ENCODE measurements around the gene RNLS.

The RNLS gene

GRCh38 chr10:88526501-88527105 is 56.5 kb downstream of the RNLS start:
- Histone ChIP-seq H3K27me3 (ENCODE audit: low read depth) (no peaks in the 10 kb centered on the region), H3K9me3 (no peaks in the 10 kb centered on the region), H3K4me1 (peaks cover 15% of the 10 kb centered on the region), H3K36me3 (replicated peaks) (no peaks in the 10 kb centered on the region), H3K4me3 (no peak overlapping the region)
- in situ Hi-C loops (cut with MboI; ENCODE audit: low sequenced_read_pairs), result loop anchor here (25.0 kb wide), 1 partner anchor 114 kb away; no protein-coding TSS in a partner anchor
- DNase-seq (ENCODE audit: low spot score in 2 of 2), result no peak

GRCh38 chr10:88525371-88526069 is 57.6 kb downstream of the RNLS start:
- in situ Hi-C loops (cut with MboI; ENCODE audit: low sequenced_read_pairs), result loop anchor here (25.0 kb wide), 1 partner anchor 113 kb away; no protein-coding TSS in a partner anchor

GRCh38 chr10:88523739-88524400 is 59.2 kb downstream of the RNLS start:
- DNase-seq (ENCODE audit: low spot score in 2 of 2), result no peak
- Histone ChIP-seq H3K4me1 (peaks cover 15% of the 10 kb centered on the region), H3K9me3 (no peaks in the 10 kb centered on the region), H3K36me3 (replicated peaks) (no peaks in the 10 kb centered on the region), H3K4me3 (no peak overlapping the region), H3K27me3 (ENCODE audit: low read depth) (no peaks in the 10 kb centered on the region)
- in situ Hi-C loops (cut with MboI; ENCODE audit: low sequenced_read_pairs), result no loop called here

More at GRCh38 chr10:88525371-88526069, 57.6 kb downstream of the RNLS start:
- no peak for DNase-seq (ENCODE audit: low spot score in 2 of 2)
- Histone ChIP-seq H3K9me3 (no peaks in the 10 kb centered on the region), H3K4me3 (no peak overlapping the region), H3K27me3 (ENCODE audit: low read depth) (no peaks in the 10 kb centered on the region), H3K4me1 (peaks cover 15% of the 10 kb centered on the region), H3K36me3 (replicated peaks) (no peaks in the 10 kb centered on the region)

- no peaks in the 10 kb centered on the region for H3K9me3 ChIP-seq
- H3K36me3 ChIP-seq (replicated peaks), result no peaks in the 10 kb centered on the region
- no peak for DNase-seq (ENCODE audit: low spot score in 2 of 2)
- in situ Hi-C loops (cut with MboI; ENCODE audit: low sequenced_read_pairs), result no loop called here
- H3K27me3 ChIP-seq (ENCODE audit: low read depth), result no peaks in the 10 kb centered on the region
- H3K4me3 ChIP-seq, result no peak overlapping the region
- peaks cover 15% of the 10 kb centered on the region for H3K4me1 ChIP-seq
Measured at GRCh38 chr10:88522715-88523114, 60.4 kb downstream of the RNLS start.

- Histone ChIP-seq H3K27me3 (ENCODE audit: low read depth) (no peaks in the 10 kb centered on the region), H3K36me3 (replicated peaks) (no peaks in the 10 kb centered on the region), H3K9me3 (no peaks in the 10 kb centered on the region), H3K4me1 (peaks cover 15% of the 10 kb centered on the region), H3K4me3 (no peak overlapping the region)
- in situ Hi-C loops (cut with MboI; ENCODE audit: low sequenced_read_pairs), result no loop called here
- no peak for DNase-seq (ENCODE audit: low spot score in 2 of 2)
Measured at GRCh38 chr10:88521791-88522190, 61.3 kb downstream of the RNLS start.

GRCh38 chr10:88515235-88515634 is 67.9 kb downstream of the RNLS start:
- Histone ChIP-seq H3K9me3 (no peaks in the 10 kb centered on the region), H3K4me3 (no peak overlapping the region), H3K27me3 (ENCODE audit: low read depth) (no peaks in the 10 kb centered on the region), H3K4me1 (no peaks in the 10 kb centered on the region), H3K36me3 (replicated peaks) (no peaks in the 10 kb centered on the region)
- in situ Hi-C loops (cut with MboI; ENCODE audit: low sequenced_read_pairs), result no loop called here
- no peak for DNase-seq (ENCODE audit: low spot score in 2 of 2)

GRCh38 chr10:88512599-88512998 is 70.5 kb downstream of the RNLS start:
- Histone ChIP-seq H3K4me1 (peaks cover 7% of the 10 kb centered on the region), H3K27me3 (ENCODE audit: low read depth) (no peaks in the 10 kb centered on the region), H3K4me3 (no peak overlapping the region), H3K36me3 (replicated peaks) (no peaks in the 10 kb centered on the region), H3K9me3 (no peaks in the 10 kb centered on the region)
- no peak for DNase-seq (ENCODE audit: low spot score in 2 of 2)
- in situ Hi-C loops (cut with MboI; ENCODE audit: low sequenced_read_pairs), result no loop called here

- Histone ChIP-seq H3K36me3 (replicated peaks) (no peaks in the 10 kb centered on the region), H3K9me3 (no peaks in the 10 kb centered on the region), H3K27me3 (ENCODE audit: low read depth) (no peaks in the 10 kb centered on the region), H3K4me3 (no peak overlapping the region), H3K4me1 (peaks cover 13% of the 10 kb centered on the region)
- DNase-seq (ENCODE audit: low spot score in 2 of 2), result no peak
- in situ Hi-C loops (cut with MboI; ENCODE audit: low sequenced_read_pairs), result no loop called here
Measured at GRCh38 chr10:88508796-88509195, 74.3 kb downstream of the RNLS start.

GRCh38 chr10:88507826-88508453 is 75.2 kb downstream of the RNLS start:
- in situ Hi-C loops (cut with MboI; ENCODE audit: low sequenced_read_pairs), result no loop called here
- H3K4me3 ChIP-seq, result no peak overlapping the region
- no peaks in the 10 kb centered on the region for H3K36me3 ChIP-seq (replicated peaks)
- H3K9me3 ChIP-seq, result no peaks in the 10 kb centered on the region
- no peak for DNase-seq (ENCODE audit: low spot score in 2 of 2)
- H3K4me1 ChIP-seq, result peaks cover 13% of the 10 kb centered on the region
- H3K27me3 ChIP-seq (ENCODE audit: low read depth), result no peaks in the 10 kb centered on the region

GRCh38 chr10:88507404-88507803 is 75.7 kb downstream of the RNLS start:
- no peaks in the 10 kb centered on the region for H3K9me3 ChIP-seq
- H3K27me3 ChIP-seq (ENCODE audit: low read depth), result no peaks in the 10 kb centered on the region
- peaks cover 13% of the 10 kb centered on the region for H3K4me1 ChIP-seq
- in situ Hi-C loops (cut with MboI; ENCODE audit: low sequenced_read_pairs), result no loop called here
- H3K36me3 ChIP-seq (replicated peaks), result no peaks in the 10 kb centered on the region
- no peak overlapping the region for H3K4me3 ChIP-seq
- DNase-seq (ENCODE audit: low spot score in 2 of 2), result peak in 1 of 2 experiments; percentile 84

GRCh38 chr10:88505680-88506215 is 77.4 kb downstream of the RNLS start:
- in situ Hi-C loops (cut with MboI; ENCODE audit: low sequenced_read_pairs), result no loop called here
- Histone ChIP-seq H3K4me1 (peaks cover 13% of the 10 kb centered on the region), H3K27me3 (ENCODE audit: low read depth) (no peaks in the 10 kb centered on the region), H3K36me3 (replicated peaks) (no peaks in the 10 kb centered on the region), H3K4me3 (no peak overlapping the region), H3K9me3 (no peaks in the 10 kb centered on the region)
- DNase-seq (ENCODE audit: low spot score in 2 of 2), result no peak

- peaks cover 13% of the 10 kb centered on the region for H3K4me1 ChIP-seq
- H3K36me3 ChIP-seq (replicated peaks), result no peaks in the 10 kb centered on the region
- no peak overlapping the region for H3K4me3 ChIP-seq
- DNase-seq (ENCODE audit: low spot score in 2 of 2), result no peak
- in situ Hi-C loops (cut with MboI; ENCODE audit: low sequenced_read_pairs), result no loop called here
- H3K27me3 ChIP-seq (ENCODE audit: low read depth), result no peaks in the 10 kb centered on the region
- no peaks in the 10 kb centered on the region for H3K9me3 ChIP-seq
Measured at GRCh38 chr10:88505265-88505664, 77.9 kb downstream of the RNLS start.

GRCh38 chr10:88500656-88501055 is 82.5 kb downstream of the RNLS start:
- no peaks in the 10 kb centered on the region for H3K36me3 ChIP-seq (replicated peaks)
- DNase-seq (ENCODE audit: low spot score in 2 of 2), result no peak
- H3K27me3 ChIP-seq (ENCODE audit: low read depth), result no peaks in the 10 kb centered on the region
- no peak overlapping the region for H3K4me3 ChIP-seq
- H3K9me3 ChIP-seq, result no peaks in the 10 kb centered on the region
- in situ Hi-C loops (cut with MboI; ENCODE audit: low sequenced_read_pairs), result no loop called here
- H3K4me1 ChIP-seq, result peaks cover 13% of the 10 kb centered on the region
